Activated CD4-positive, alpha-beta T cell treated with anti-CD3 and anti-CD28 coated beads, Interleukin-2, amount 50 U/mL, for 48 hours (primary cell): ENCODE measurements around the gene UPP1.
A peak's percentile ranks its signal among the peaks of the same experiment; 100 is the strongest.
"Not testable (repeated sequence)": the region's sequence is repeated elsewhere in the genome, so short reads cannot be mapped to it uniquely, and the experiment has no call there.

Experiments
- DNase-seq, 2 experiments: peaks; one replicate each; pipeline ENCODE4 v3.0.0-alpha.2; 2020

The UPP1 gene

GRCh38 chr7:48113275-48113674 lies 24.2 kb downstream of the UPP1 start:
- no peak for DNase-seq

- no peak for DNase-seq
These were observed 25.1 kb downstream of the UPP1 start for GRCh38 chr7:48114115-48114514.

GRCh38 chr7:48114589-48114988 lies 25.5 kb downstream of the UPP1 start:
- no peak for DNase-seq

- no peak for DNase-seq
These were observed 27.0 kb downstream of the UPP1 start for GRCh38 chr7:48116043-48116442.

- no peak for DNase-seq
These were observed 29.0 kb downstream of the UPP1 start for GRCh38 chr7:48118041-48118440.

- DNase-seq, result not testable (repeated sequence)
These were observed 31.5 kb downstream of the UPP1 start for GRCh38 chr7:48120536-48120935.

GRCh38 chr7:48126037-48126436 lies 37.0 kb downstream of the UPP1 start:
- DNase-seq, result no peak

- DNase-seq, result no peak
These were observed 41.6 kb downstream of the UPP1 start for GRCh38 chr7:48130658-48131108.

- no peak for DNase-seq
These were observed 43.7 kb downstream of the UPP1 start for GRCh38 chr7:48132792-48133191.

GRCh38 chr7:48139459-48139858 lies 50.4 kb downstream of the UPP1 start:
- DNase-seq, result no peak

- DNase-seq, result no peak
These were observed 51.1 kb downstream of the UPP1 start for GRCh38 chr7:48140001-48140681.

- DNase-seq, result no peak
These were observed 52.5 kb downstream of the UPP1 start for GRCh38 chr7:48141521-48141920.

GRCh38 chr7:48144291-48144768 lies 55.3 kb downstream of the UPP1 start:
- no peak for DNase-seq

- no peak for DNase-seq
These were observed 58.1 kb downstream of the UPP1 start for GRCh38 chr7:48147078-48147591.

GRCh38 chr7:48147690-48148089 lies 58.6 kb downstream of the UPP1 start:
- not testable (repeated sequence) for DNase-seq

- DNase-seq, result no peak
These were observed 59.2 kb downstream of the UPP1 start for GRCh38 chr7:48148311-48148710.

- DNase-seq, result no peak
These were observed 60.0 kb downstream of the UPP1 start for GRCh38 chr7:48149058-48149457.

GRCh38 chr7:48150086-48150485 lies 61.0 kb downstream of the UPP1 start:
- DNase-seq, result no peak

GRCh38 chr7:48154792-48155413 lies 65.8 kb downstream of the UPP1 start:
- DNase-seq, result peak; percentile 36 to 48
